HK-2 (cell line): ENCODE results near the gene DYDC1.
A peak's percentile ranks its signal among the peaks of the same experiment; 100 is the strongest.
"Not testable (repeated sequence)": the region's sequence is repeated elsewhere in the genome, so short reads cannot be mapped to it uniquely, and the experiment has no call there.

Experiments
- DNase-seq: peaks from one replicate; pipeline ENCODE4 v3.0.0-alpha.2; 2018; ENCODE audit not compliant: unreplicated experiment

DYDC1 gene

GRCh38 chr10:80344276-80344675, 12.3 kb downstream of the DYDC1 start:
- no peak for DNase-seq

GRCh38 chr10:80333983-80334382, 22.6 kb downstream of the DYDC1 start:
- DNase-seq = no peak

- no peak for DNase-seq
Measured at GRCh38 chr10:80324891-80325364, 31.6 kb downstream of the DYDC1 start.

- peak; percentile 30 for DNase-seq
Measured at GRCh38 chr10:80324086-80324485, 32.5 kb downstream of the DYDC1 start.

- DNase-seq = no peak
Measured at GRCh38 chr10:80323311-80323710, 33.2 kb downstream of the DYDC1 start.

GRCh38 chr10:80322711-80323110, 33.8 kb downstream of the DYDC1 start:
- DNase-seq = no peak

GRCh38 chr10:80322158-80322557, 34.4 kb downstream of the DYDC1 start:
- DNase-seq = no peak

GRCh38 chr10:80321183-80321582, 35.4 kb downstream of the DYDC1 start:
- DNase-seq = no peak

GRCh38 chr10:80320377-80320776, 36.2 kb downstream of the DYDC1 start:
- DNase-seq = no peak

GRCh38 chr10:80319725-80320290, 36.7 kb downstream of the DYDC1 start:
- DNase-seq = no peak

- no peak for DNase-seq
Measured at GRCh38 chr10:80319318-80319717, 37.2 kb downstream of the DYDC1 start.

GRCh38 chr10:80318742-80319141, 37.8 kb downstream of the DYDC1 start:
- no peak for DNase-seq

- no peak for DNase-seq
Measured at GRCh38 chr10:80315391-80315790, 41.2 kb downstream of the DYDC1 start.

- no peak for DNase-seq
Measured at GRCh38 chr10:80313523-80313922, 43.0 kb downstream of the DYDC1 start.

GRCh38 chr10:80305989-80306388, 50.6 kb downstream of the DYDC1 start:
- DNase-seq = not testable (repeated sequence)

- no peak for DNase-seq
Measured at GRCh38 chr10:80296942-80297341, 59.6 kb downstream of the DYDC1 start.

- DNase-seq = no peak
Measured at GRCh38 chr10:80292607-80293239, 63.8 kb downstream of the DYDC1 start.

- no peak for DNase-seq
Measured at GRCh38 chr10:80290474-80291220, 65.9 kb downstream of the DYDC1 start.

- no peak for DNase-seq
Measured at GRCh38 chr10:80289451-80290287, 66.9 kb downstream of the DYDC1 start, which contains the start of gene MAT1A. TSS of gene MAT1A (minus strand) at chr10:80289658. CDS start at chr10:80289423, 235 bp downstream.

GRCh38 chr10:80288849-80289248, 67.7 kb downstream of the DYDC1 start:
- DNase-seq = no peak
